IPS-18a (cell line): ENCODE measurements around the gene CDK6.

Experiments used
- H3K27ac ChIP-seq: one replicate; pipeline ENCODE4 v1.5.1; 2013; ENCODE audit warnings: low read length
- H3K27me3 ChIP-seq: one replicate; pipeline ENCODE4 v1.6.1; 2013; ENCODE audit warnings: mild to moderate bottlenecking, low read length; ENCODE audit not compliant: control insufficient read depth, insufficient read depth
- H3K36me3 ChIP-seq: one replicate; pipeline ENCODE4 v1.6.1; 2013; ENCODE audit warnings: low read depth, low read length; ENCODE audit not compliant: control insufficient read depth
- H3K4me1 ChIP-seq: one replicate; pipeline ENCODE4 v1.6.1; 2013; ENCODE audit warnings: low read depth, low read length; ENCODE audit not compliant: control insufficient read depth
- H3K4me3 ChIP-seq: one replicate; pipeline ENCODE4 v1.5.1; 2013; ENCODE audit warnings: low read length
- H3K9ac ChIP-seq: one replicate; pipeline ENCODE4 v1.6.1; 2013; ENCODE audit warnings: mild to moderate bottlenecking, low read length, moderate library complexity
- H3K9me3 ChIP-seq: one replicate; pipeline ENCODE4 v1.6.1; 2013; ENCODE audit warnings: low read depth, low read length; ENCODE audit not compliant: control insufficient read depth

Gene CDK6

GRCh38 chr7:92631850-92632487 is 204.4 kb downstream of the CDK6 start:
- H3K4me1 ChIP-seq: peaks cover 15% of the 10 kb centered on the region

GRCh38 chr7:92631067-92631849 is 205.1 kb downstream of the CDK6 start:
- no peaks in the 10 kb centered on the region for H3K36me3 ChIP-seq
- H3K9ac ChIP-seq: no peak overlapping the region
- peaks cover 15% of the 10 kb centered on the region for H3K4me1 ChIP-seq
- H3K27ac ChIP-seq: no peak overlapping the region
- no peak overlapping the region for H3K4me3 ChIP-seq
- no peaks in the 10 kb centered on the region for H3K27me3 ChIP-seq
- no peaks in the 10 kb centered on the region for H3K9me3 ChIP-seq

More at GRCh38 chr7:92631850-92632487, 204.4 kb downstream of the CDK6 start:
- Histone ChIP-seq H3K4me3 (no peak overlapping the region), H3K27ac (no peak overlapping the region), H3K9ac (no peak overlapping the region), H3K27me3 (no peaks in the 10 kb centered on the region), H3K9me3 (no peaks in the 10 kb centered on the region), H3K36me3 (no peaks in the 10 kb centered on the region)

GRCh38 chr7:92629779-92630178 is 206.6 kb downstream of the CDK6 start:
- Histone ChIP-seq H3K36me3 (no peaks in the 10 kb centered on the region), H3K4me3 (no peak overlapping the region), H3K27ac (no peak overlapping the region), H3K9ac (no peak overlapping the region), H3K9me3 (no peaks in the 10 kb centered on the region), H3K27me3 (no peaks in the 10 kb centered on the region), H3K4me1 (peaks cover 5% of the 10 kb centered on the region)

DNA sequence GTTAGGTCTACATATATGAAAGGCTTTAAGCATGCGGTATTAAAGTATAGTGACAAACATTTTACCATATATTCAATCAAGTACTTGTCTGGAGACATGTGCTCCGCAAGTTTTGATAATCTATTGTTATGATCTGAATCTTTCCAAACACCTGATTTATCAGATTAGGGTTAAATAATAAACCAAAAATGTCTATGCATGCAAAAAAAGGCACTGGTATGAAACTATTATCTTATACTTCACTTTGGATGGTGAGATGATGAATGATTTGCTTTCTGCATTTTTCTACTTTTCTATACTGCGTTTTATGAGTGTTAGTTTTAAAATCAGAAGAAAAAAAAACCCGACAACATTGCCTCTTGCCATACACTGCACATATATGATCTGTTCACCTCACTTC is 208.4 kb downstream of the CDK6 start:
- H3K4me1 ChIP-seq: no peaks in the 10 kb centered on the region
- H3K36me3 ChIP-seq: no peaks in the 10 kb centered on the region
- H3K27ac ChIP-seq: no peak overlapping the region
- H3K9ac ChIP-seq: no peak overlapping the region
- no peaks in the 10 kb centered on the region for H3K9me3 ChIP-seq
- no peaks in the 10 kb centered on the region for H3K27me3 ChIP-seq
- H3K4me3 ChIP-seq: no peak overlapping the region

DNA sequence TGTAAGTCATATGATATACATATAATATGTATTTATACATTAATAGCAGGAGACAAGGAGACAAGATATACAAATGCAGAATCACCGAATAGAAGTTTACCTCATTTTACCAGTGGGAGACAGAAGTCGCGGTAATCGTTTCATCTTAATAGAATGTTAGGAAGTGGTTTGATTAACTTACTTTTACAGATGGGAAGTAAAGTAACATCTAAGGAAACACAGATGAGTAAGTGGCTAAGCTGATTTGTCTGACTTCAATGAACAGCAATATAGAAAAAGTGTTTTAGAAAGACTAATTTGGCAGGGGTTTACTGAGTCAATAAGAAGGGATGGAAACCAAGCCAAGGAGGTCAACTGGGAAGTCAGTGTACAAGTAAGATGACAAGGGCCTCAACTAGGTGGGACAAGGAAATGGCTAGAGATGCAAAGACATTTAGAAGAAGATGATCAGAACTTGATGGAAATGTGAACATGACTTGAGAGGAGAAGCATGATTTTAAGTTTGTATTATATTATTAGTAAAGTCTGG is 210.0 kb downstream of the CDK6 start:
- H3K9me3 ChIP-seq: no peaks in the 10 kb centered on the region
- no peak overlapping the region for H3K27ac ChIP-seq
- H3K9ac ChIP-seq: no peak overlapping the region
- no peaks in the 10 kb centered on the region for H3K27me3 ChIP-seq
- no peaks in the 10 kb centered on the region for H3K4me1 ChIP-seq
- H3K36me3 ChIP-seq: no peaks in the 10 kb centered on the region
- H3K4me3 ChIP-seq: no peak overlapping the region

DNA sequence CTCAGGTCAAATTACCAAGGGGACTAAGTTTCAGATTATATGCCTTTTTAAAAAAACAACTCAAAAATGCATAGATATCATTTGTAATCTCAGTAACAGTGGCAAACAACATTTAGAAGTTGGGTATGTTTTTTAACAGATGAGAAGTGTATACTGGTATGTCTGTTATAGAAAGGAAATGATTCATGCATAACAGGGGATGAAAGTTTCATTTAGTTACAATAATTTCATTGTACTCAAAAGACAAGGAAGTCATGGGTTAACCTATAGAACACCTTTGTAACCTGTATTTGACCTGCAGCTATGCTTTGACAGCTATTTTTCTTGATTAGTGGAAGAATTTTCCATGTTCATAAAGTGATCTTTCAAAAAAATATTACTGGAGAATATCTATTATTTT is 210.8 kb downstream of the CDK6 start:
- no peaks in the 10 kb centered on the region for H3K9me3 ChIP-seq
- H3K27ac ChIP-seq: no peak overlapping the region
- no peaks in the 10 kb centered on the region for H3K36me3 ChIP-seq
- no peak overlapping the region for H3K4me3 ChIP-seq
- no peak overlapping the region for H3K9ac ChIP-seq
- H3K27me3 ChIP-seq: no peaks in the 10 kb centered on the region
- no peaks in the 10 kb centered on the region for H3K4me1 ChIP-seq

GRCh38 chr7:92624298-92624996 is 211.9 kb downstream of the CDK6 start:
- no peaks in the 10 kb centered on the region for H3K9me3 ChIP-seq
- no peaks in the 10 kb centered on the region for H3K36me3 ChIP-seq
- no peak overlapping the region for H3K4me3 ChIP-seq
- H3K9ac ChIP-seq: no peak overlapping the region
- H3K4me1 ChIP-seq: no peaks in the 10 kb centered on the region
- no peaks in the 10 kb centered on the region for H3K27me3 ChIP-seq
- no peak overlapping the region for H3K27ac ChIP-seq

DNA sequence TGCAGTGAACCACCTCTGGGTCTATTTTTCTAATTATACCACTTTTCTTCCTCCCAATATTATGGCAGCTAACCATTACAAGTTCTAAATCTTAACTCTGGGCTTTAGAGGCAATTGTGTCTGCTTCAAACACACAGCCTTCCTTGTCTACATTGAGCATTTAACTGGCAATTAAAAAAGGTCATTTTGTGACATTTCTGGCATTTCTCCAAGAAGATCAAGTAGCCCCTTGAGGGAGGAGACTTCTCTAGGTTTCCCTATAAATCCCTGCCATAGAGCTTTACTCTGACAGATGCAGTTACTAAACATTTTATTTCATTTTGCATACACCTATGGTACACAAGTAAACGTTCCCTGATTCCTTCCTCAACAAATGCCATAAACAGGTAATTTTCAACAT is 212.8 kb downstream of the CDK6 start:
- Histone ChIP-seq H3K9me3 (no peaks in the 10 kb centered on the region), H3K27me3 (no peaks in the 10 kb centered on the region), H3K27ac (no peak overlapping the region), H3K4me1 (no peaks in the 10 kb centered on the region), H3K9ac (no peak overlapping the region), H3K36me3 (no peaks in the 10 kb centered on the region), H3K4me3 (no peak overlapping the region)

- no peaks in the 10 kb centered on the region for H3K9me3 ChIP-seq
- H3K9ac ChIP-seq: no peak overlapping the region
- no peak overlapping the region for H3K4me3 ChIP-seq
- H3K27ac ChIP-seq: no peak overlapping the region
- H3K4me1 ChIP-seq: no peaks in the 10 kb centered on the region
- no peaks in the 10 kb centered on the region for H3K36me3 ChIP-seq
- H3K27me3 ChIP-seq: no peaks in the 10 kb centered on the region
Measured at GRCh38 chr7:92622685-92623084, 213.7 kb downstream of the CDK6 start.

DNA sequence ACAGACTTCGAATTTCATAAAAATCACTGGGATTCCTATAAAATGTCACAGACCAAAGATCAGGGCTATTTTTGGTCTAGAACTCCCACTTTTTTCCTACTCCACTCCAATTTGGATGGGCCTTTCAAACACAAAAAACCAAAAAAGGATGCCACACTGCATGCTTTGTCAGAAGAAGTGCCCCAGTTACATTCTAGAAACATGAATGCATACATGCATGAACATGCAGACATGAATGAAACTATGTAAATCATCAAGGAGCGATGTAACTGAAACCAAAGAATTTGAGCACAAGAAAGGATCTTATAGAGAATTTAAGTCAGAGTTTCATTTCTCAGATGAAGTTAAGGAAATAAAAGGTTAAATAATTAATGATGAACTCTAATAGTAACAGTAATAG is 214.3 kb downstream of the CDK6 start:
- no peaks in the 10 kb centered on the region for H3K9me3 ChIP-seq
- no peak overlapping the region for H3K4me3 ChIP-seq
- no peak overlapping the region for H3K27ac ChIP-seq
- H3K36me3 ChIP-seq: no peaks in the 10 kb centered on the region
- no peak overlapping the region for H3K9ac ChIP-seq
- H3K4me1 ChIP-seq: no peaks in the 10 kb centered on the region
- no peaks in the 10 kb centered on the region for H3K27me3 ChIP-seq

DNA sequence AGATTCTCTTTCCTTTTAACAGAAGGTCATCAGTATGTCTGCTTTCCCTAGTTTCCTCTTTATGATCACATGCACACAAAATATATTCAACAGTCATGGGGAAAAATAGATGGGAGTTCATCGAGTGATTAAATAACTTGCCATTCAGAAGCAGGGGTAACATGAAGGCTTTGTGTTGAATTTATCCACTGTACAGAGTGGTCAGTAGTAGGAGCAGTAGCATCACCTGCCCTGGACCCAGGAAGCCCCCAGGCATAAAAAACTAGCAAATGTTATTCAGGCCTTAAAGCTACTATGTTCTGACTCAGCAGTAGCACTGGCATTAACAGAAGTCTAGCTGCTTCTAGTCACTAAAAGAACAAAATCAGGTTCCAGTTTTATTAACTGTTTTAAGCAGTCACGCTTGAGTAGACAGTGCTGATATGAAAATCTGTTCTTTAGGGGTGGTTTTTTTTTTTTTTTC is 214.8 kb downstream of the CDK6 start:
- Histone ChIP-seq H3K36me3 (no peaks in the 10 kb centered on the region), H3K27ac (no peak overlapping the region), H3K4me3 (no peak overlapping the region)

More for the DNA sequence above, 214.8 kb downstream of the CDK6 start:
- Histone ChIP-seq H3K9me3 (no peaks in the 10 kb centered on the region), H3K4me1 (no peaks in the 10 kb centered on the region), H3K9ac (no peak overlapping the region), H3K27me3 (no peaks in the 10 kb centered on the region)
